ENCODE data around the gene MCTP1.

- no peak for TF ChIP-seq EZH2phosphoT487 (IDR thresholded peaks at IDR 0.05; ENCODE audit: insufficient read depth, low read depth)
- TF ChIP-seq EZH2 (IDR thresholded peaks at IDR 0.05; ENCODE audit: insufficient read depth, poor library complexity, severe bottlenecking): no peak
These were observed 214.0 kb downstream of the MCTP1 start for GRCh38 chr5:95070866-95071265.

Data from GM23248 (cell line).